ENCODE results near the gene RNU6-9.
A peak's percentile ranks its signal among the peaks of the same experiment; 100 is the strongest.

RNU6-9 gene

GRCh38 chr19:868458-869244 is 24.6 kb upstream of the RNU6-9 start:
- CTCF ChIA-PET: no interaction called here
- POLR2A ChIA-PET (ENCODE audit: low non-redundant PET): no interaction called here
- H3K27ac ChIP-seq: peak overlapping the region; percentile 92
- TF ChIP-seq, protein P1, sequence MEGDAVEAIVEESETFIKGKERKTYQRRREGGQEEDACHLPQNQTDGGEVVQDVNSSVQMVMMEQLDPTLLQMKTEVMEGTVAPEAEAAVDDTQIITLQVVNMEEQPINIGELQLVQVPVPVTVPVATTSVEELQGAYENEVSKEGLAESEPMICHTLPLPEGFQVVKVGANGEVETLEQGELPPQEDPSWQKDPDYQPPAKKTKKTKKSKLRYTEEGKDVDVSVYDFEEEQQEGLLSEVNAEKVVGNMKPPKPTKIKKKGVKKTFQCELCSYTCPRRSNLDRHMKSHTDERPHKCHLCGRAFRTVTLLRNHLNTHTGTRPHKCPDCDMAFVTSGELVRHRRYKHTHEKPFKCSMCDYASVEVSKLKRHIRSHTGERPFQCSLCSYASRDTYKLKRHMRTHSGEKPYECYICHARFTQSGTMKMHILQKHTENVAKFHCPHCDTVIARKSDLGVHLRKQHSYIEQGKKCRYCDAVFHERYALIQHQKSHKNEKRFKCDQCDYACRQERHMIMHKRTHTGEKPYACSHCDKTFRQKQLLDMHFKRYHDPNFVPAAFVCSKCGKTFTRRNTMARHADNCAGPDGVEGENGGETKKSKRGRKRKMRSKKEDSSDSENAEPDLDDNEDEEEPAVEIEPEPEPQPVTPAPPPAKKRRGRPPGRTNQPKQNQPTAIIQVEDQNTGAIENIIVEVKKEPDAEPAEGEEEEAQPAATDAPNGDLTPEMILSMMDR (conservative IDR thresholded peaks at IDR 0.05; ENCODE audit: low read depth): no peak
- no peak for DNase-seq (ENCODE audit: low spot score)

DNA sequence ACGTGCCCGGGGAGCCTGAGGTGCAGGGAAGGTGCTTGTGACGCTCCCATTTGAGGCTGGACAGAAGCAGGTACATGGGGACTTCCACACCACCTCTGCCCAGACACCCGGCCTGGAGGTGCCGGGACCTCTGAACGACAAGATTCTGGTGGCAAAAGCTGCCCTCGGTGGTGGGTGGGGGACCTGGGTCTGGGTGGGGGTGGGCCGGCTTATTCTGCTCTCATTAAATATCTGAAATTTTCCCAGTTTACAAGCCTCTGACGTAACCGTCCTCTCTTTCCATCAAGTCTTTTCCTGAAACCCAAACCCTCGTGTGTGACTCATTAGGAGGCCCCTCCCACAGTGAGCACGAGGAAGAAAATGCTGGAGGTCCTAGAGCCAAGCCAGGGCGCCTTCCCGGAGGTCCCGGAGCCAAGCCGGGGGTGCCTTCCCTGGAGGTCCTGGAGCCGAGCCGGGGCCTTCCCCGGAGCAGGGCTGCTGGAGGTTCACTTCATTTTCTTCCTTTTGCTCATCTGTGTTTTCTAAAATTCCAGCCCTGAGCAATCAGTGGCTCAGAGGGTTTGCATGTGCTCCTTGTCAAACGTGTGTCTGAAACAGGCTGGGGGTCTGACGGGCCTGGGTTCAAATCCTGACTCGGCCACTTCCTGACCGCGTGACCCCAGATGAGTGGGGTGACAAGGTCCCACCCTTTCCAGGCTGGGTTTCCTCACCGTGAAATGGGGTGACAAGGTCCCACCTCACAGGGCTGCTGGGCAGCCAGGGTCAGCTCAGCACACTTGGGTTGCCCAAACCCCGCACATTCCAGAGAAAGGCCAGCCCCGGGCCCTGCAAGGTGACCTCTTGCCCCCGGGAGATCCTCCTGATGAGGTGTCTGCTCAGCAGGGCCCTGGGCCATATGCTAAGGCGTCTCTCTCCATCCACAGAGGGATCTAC is 23.8 kb upstream of the RNU6-9 start:
- CTCF ChIA-PET: no interaction called here
- peak overlapping the region; percentile 92 for H3K27ac ChIP-seq
- DNase-seq (ENCODE audit: low spot score): peak; percentile 69
- TF ChIP-seq, protein P1 (conservative IDR thresholded peaks at IDR 0.05; ENCODE audit: low read depth): no peak
- POLR2A ChIA-PET (ENCODE audit: low non-redundant PET): no interaction called here

DNA sequence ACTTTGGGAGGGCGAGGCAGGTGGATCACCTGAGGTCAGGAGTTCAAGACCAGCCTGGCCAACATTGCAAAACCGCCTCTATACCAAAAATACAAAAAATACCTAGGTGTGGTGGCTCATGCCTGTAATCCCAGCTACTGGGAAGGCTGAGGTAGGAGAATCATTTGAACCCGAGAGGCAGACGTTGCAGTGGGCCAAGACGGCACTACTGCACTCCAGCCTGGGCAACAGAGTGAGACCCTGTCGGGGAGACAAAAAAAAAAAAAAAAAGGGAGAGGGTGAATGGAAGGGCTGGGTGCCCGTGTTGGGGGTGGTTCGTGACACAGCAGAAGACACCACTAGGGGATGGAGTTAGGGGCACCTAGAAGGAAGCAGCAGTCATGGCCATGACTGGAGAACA is 23.0 kb upstream of the RNU6-9 start:
- CTCF ChIA-PET: no interaction called here
- POLR2A ChIA-PET (ENCODE audit: low non-redundant PET): no interaction called here
- H3K27ac ChIP-seq: peak overlapping the region; percentile 92
- TF ChIP-seq, protein P1 (conservative IDR thresholded peaks at IDR 0.05; ENCODE audit: low read depth): no peak
- DNase-seq (ENCODE audit: low spot score): no peak

- ChIA-PET POLR2A (ENCODE audit: low non-redundant PET) (interaction anchor here (0.6 kb wide), 1 partner anchor 39 kb away, joined by 3 read pairs; no protein-coding TSS in a partner anchor), CTCF (no interaction called here)
- TF ChIP-seq, protein P1 (conservative IDR thresholded peaks at IDR 0.05; ENCODE audit: low read depth): no peak
- peak overlapping the region; percentile 100 for H3K27ac ChIP-seq
- no peak for DNase-seq (ENCODE audit: low spot score)
Measured at GRCh38 chr19:870963-871401, 22.3 kb upstream of the RNU6-9 start.

GRCh38 chr19:871446-872265 is 21.6 kb upstream of the RNU6-9 start:
- POLR2A ChIA-PET (ENCODE audit: low non-redundant PET): interaction anchor here (0.6 kb wide), 1 partner anchor 39 kb away, joined by 3 read pairs; no protein-coding TSS in a partner anchor
- DNase-seq (ENCODE audit: low spot score): peak; percentile 51
- H3K27ac ChIP-seq: peak overlapping the region; percentile 100
- TF ChIP-seq, protein P1 (conservative IDR thresholded peaks at IDR 0.05; ENCODE audit: low read depth): no peak
- CTCF ChIA-PET: interaction anchor here (0.6 to 1.1 kb wide), 2 partner anchors 8 to 384 kb away, joined by 3 to 4 read pairs; no protein-coding TSS in a partner anchor
